H9 (cell line): ENCODE measurements around the gene IL1R2. TPM values are rescaled to one million over a fixed set of nuclear protein-coding genes. Genes with fewer than 3 reads are reported as not detected.

ENCODE experiments used
- DNase-seq: peaks from one replicate; pipeline ENCODE4 v3.0.0-alpha.2; 2017
- H2AFZ ChIP-seq: one replicate; pipeline ENCODE4 v1.6.1; 2013; ENCODE audit warnings: mild to moderate bottlenecking, low read length, control low read depth, moderate library complexity
- H2AK5ac ChIP-seq: 2 replicates; pipeline ENCODE4 v1.6.1; 2013; ENCODE audit warnings: low read length, control low read depth, mixed read lengths; ENCODE audit not compliant: insufficient read length
- H2BK120ac ChIP-seq: one replicate; pipeline ENCODE4 v1.6.1; 2013; ENCODE audit warnings: low read depth, mild to moderate bottlenecking, low read length, control low read depth, inconsistent platforms; ENCODE audit not compliant: poor library complexity, severe bottlenecking
- H2BK12ac ChIP-seq: 2 replicates; pipeline ENCODE4 v1.6.1; 2013; ENCODE audit warnings: low read length, control low read depth, mixed read lengths, low read depth; ENCODE audit not compliant: insufficient read length
- H2BK15ac ChIP-seq: 2 replicates; pipeline ENCODE4 v1.6.1; 2013; ENCODE audit warnings: low read depth, low read length, control low read depth
- H2BK20ac ChIP-seq: one replicate; pipeline ENCODE4 v1.6.1; 2013; ENCODE audit warnings: low read depth, mild to moderate bottlenecking, low read length, control low read depth, inconsistent platforms; ENCODE audit not compliant: poor library complexity, severe bottlenecking
- H2BK5ac ChIP-seq: 2 replicates; pipeline ENCODE4 v1.6.1; 2013; ENCODE audit warnings: low read length, control low read depth, mixed read lengths; ENCODE audit not compliant: insufficient read length
- H3K14ac ChIP-seq: 2 replicates; pipeline ENCODE4 v1.6.1; 2013; ENCODE audit warnings: low read length, control low read depth; ENCODE audit not compliant: insufficient read depth
- H3K18ac ChIP-seq: 2 replicates; pipeline ENCODE4 v1.6.1; 2013; ENCODE audit warnings: low read depth, mild to moderate bottlenecking, mixed read lengths, low read length, control low read depth; ENCODE audit not compliant: insufficient read length
- H3K23ac ChIP-seq: 2 replicates; pipeline ENCODE4 v1.6.1; 2013; ENCODE audit warnings: low read length, control low read depth, mixed read lengths, low read depth; ENCODE audit not compliant: insufficient read length
- H3K23me2 ChIP-seq: 2 replicates; pipeline ENCODE4 v1.6.1; 2013; ENCODE audit warnings: low read depth, mild to moderate bottlenecking, mixed read lengths, low read length, control low read depth; ENCODE audit not compliant: insufficient read length, poor library complexity, severe bottlenecking
- H3K27ac ChIP-seq: 2 replicates; pipeline ENCODE4 v1.5.1; 2013; ENCODE audit warnings: low read length, control low read depth, mixed read lengths, low read depth; ENCODE audit not compliant: insufficient read length
- H3K27me3 ChIP-seq: 2 replicates; pipeline ENCODE4 v1.6.1; 2013; ENCODE audit warnings: low read length, control low read depth, inconsistent platforms; ENCODE audit not compliant: insufficient read depth
- H3K4ac ChIP-seq: 2 replicates; pipeline ENCODE4 v1.6.1; 2013; ENCODE audit warnings: low read depth, mild to moderate bottlenecking, control low read depth, inconsistent platforms, low read length, moderate library complexity
- H3K4me1 ChIP-seq: 2 replicates; pipeline ENCODE4 v1.6.1; 2013; ENCODE audit warnings: low read length, control low read depth, inconsistent platforms; ENCODE audit not compliant: insufficient read depth
- H3K4me2 ChIP-seq: 2 replicates; pipeline ENCODE4 v1.6.1; 2013; ENCODE audit warnings: low read length, control low read depth, mixed read lengths; ENCODE audit not compliant: insufficient read length, insufficient read depth
- H3K56ac ChIP-seq: 2 replicates; pipeline ENCODE4 v1.6.1; 2013; ENCODE audit warnings: low read depth, mild to moderate bottlenecking, mixed read lengths, low read length, control low read depth; ENCODE audit not compliant: insufficient read length
- H3K79me1 ChIP-seq: 2 replicates; pipeline ENCODE4 v1.6.1; 2013; ENCODE audit warnings: low read depth, mild to moderate bottlenecking, moderate library complexity, low read length, control low read depth, inconsistent platforms; ENCODE audit not compliant: insufficient read depth, poor library complexity, severe bottlenecking
- H3K79me2 ChIP-seq: 2 replicates; pipeline ENCODE4 v1.6.1; 2013; ENCODE audit warnings: low read length, control low read depth, inconsistent platforms; ENCODE audit not compliant: insufficient read depth
- H3K9ac ChIP-seq: 2 replicates; pipeline ENCODE4 v1.6.1; 2013; ENCODE audit warnings: low read length, control low read depth, mixed read lengths; ENCODE audit not compliant: insufficient read length; ENCODE audit errors: extremely low read depth
- H3K9me3 ChIP-seq: one replicate; pipeline ENCODE4 v1.6.1; 2013; ENCODE audit warnings: low read depth, low read length, inconsistent platforms; ENCODE audit not compliant: control insufficient read depth
- H3T11ph ChIP-seq: one replicate; pipeline ENCODE4 v1.6.1; 2013; ENCODE audit warnings: mild to moderate bottlenecking, low read length, control low read depth, inconsistent platforms
- H4K20me1 ChIP-seq: one replicate; pipeline ENCODE4 v1.6.1; 2013; ENCODE audit not compliant: control insufficient read depth, insufficient read length, insufficient read depth
- H4K5ac ChIP-seq: 2 replicates; pipeline ENCODE4 v1.6.1; 2013; ENCODE audit warnings: low read depth, mild to moderate bottlenecking, mixed read lengths, low read length, control low read depth; ENCODE audit not compliant: insufficient read length
- H4K8ac ChIP-seq: replicated peaks from 2 replicates; pipeline ENCODE4 v1.6.1; 2013; ENCODE audit warnings: low read length, control low read depth, mixed read lengths, low read depth; ENCODE audit not compliant: insufficient read length
- H4K91ac ChIP-seq: 2 replicates; pipeline ENCODE4 v1.6.1; 2013; ENCODE audit warnings: low read depth, mild to moderate bottlenecking, moderate library complexity, mixed read lengths, low read length, control low read depth; ENCODE audit not compliant: insufficient read length
- H3K27ac Mint-ChIP-seq, 3 experiments: 2 replicates in 2 of 3; 3 replicates in 1 of 3; pipeline ENCODE4 v1.8.0; 2020 to 2021; ENCODE audit warnings: mixed read lengths in 3 of 3, mild to moderate bottlenecking in 1 of 3, moderate library complexity in 1 of 3
- H3K27me3 Mint-ChIP-seq: 2 replicates; pipeline ENCODE4 v1.8.0; 2021; ENCODE audit warnings: low read depth, mild to moderate bottlenecking, moderate library complexity, mixed read lengths
- H3K36me3 Mint-ChIP-seq, 3 experiments: 2 replicates in 2 of 3; 3 replicates in 1 of 3; pipeline ENCODE4 v1.8.0; 2020 to 2021; ENCODE audit warnings: low read depth in 3 of 3, mixed read lengths in 3 of 3; ENCODE audit not compliant: insufficient read depth in 1 of 3
- H3K4me1 Mint-ChIP-seq, 2 experiments: 2 replicates each; pipeline ENCODE4 v1.8.0; 2020; ENCODE audit warnings: mixed read lengths in 2 of 2
- H3K4me3 Mint-ChIP-seq, 2 experiments: 2 replicates in 1 of 2; 3 replicates in 1 of 2; pipeline ENCODE4 v1.8.0; 2020 to 2021; ENCODE audit warnings: mild to moderate bottlenecking in 2 of 2, mixed read lengths in 2 of 2, moderate library complexity in 1 of 2
- H3K9me3 Mint-ChIP-seq, 2 experiments: 2 replicates in 1 of 2; 3 replicates in 1 of 2; pipeline ENCODE4 v1.8.0; 2020; ENCODE audit warnings: mild to moderate bottlenecking in 2 of 2, mixed read lengths in 2 of 2, moderate library complexity in 1 of 2
- CTCF ChIP-seq: fragments of 200-600 bp; sonication (generic); conservative IDR thresholded peaks from 3 replicates; pipeline ENCODE4 v1.8.0; 2021; ENCODE audit warnings: antibody characterized with exemption, mild to moderate bottlenecking
- WGBS: extraction: QIAGEN DNeasy Blood & Tissue Kit; methylation state at CpG from one replicate; pipeline ENCODE4 v1.1.7; 2013; ENCODE audit warnings: missing lambda C conversion rate, low lambda C conversion rate, mixed read lengths; ENCODE audit not compliant: insufficient read length; ENCODE audit errors: extremely low coverage; 5-methylcytosine and 5-hydroxymethylcytosine counted together
- total RNA-seq: library from RNA; stranded (reverse); gene quantifications from 2 replicates; pipeline ENCODE4 v1.2.1, GENCODE V29; 2021

The IL1R2 gene
- total RNA-seq, 1 experiment from 2014 or later = not detected

GRCh38 chr2:102013206-102014040 lies 21.7 kb downstream of the IL1R2 start:
- no peak overlapping the region for H3K27ac Mint-ChIP-seq
- H2BK15ac ChIP-seq = no peak overlapping the region
- H3K79me1 ChIP-seq = no peaks in the 10 kb centered on the region
- no peak overlapping the region for H2BK120ac ChIP-seq
- H3K9ac ChIP-seq = no peak overlapping the region
- H4K8ac ChIP-seq = no peak overlapping the region
- no peak overlapping the region for H3K4me2 ChIP-seq
- H4K91ac ChIP-seq = no peak overlapping the region
- no peak overlapping the region for H3K23ac ChIP-seq
- H2AFZ ChIP-seq = no peak overlapping the region
- H3K56ac ChIP-seq = no peak overlapping the region
- H3K14ac ChIP-seq = no peak overlapping the region
- H3K23me2 ChIP-seq = no peaks in the 10 kb centered on the region
- H3K4me1 ChIP-seq = no peaks in the 10 kb centered on the region
- H3K27me3 ChIP-seq = no peaks in the 10 kb centered on the region
- peaks cover 0 to 2% of the 10 kb centered on the region in 2 experiments; a peak in 2 of 4 replicates for H3K4me1 Mint-ChIP-seq
- H4K20me1 ChIP-seq = no peaks in the 10 kb centered on the region
- no peak for DNase-seq
- no peaks in the 10 kb centered on the region for H3K9me3 ChIP-seq
- no peaks in the 10 kb centered on the region for H3K79me2 ChIP-seq
- 0 out of 5 replicates have a peak, but pooled peaks cover 0 to 2% of the 10 kb centered on the region in 2 experiments for H3K9me3 Mint-ChIP-seq
- H3K27ac ChIP-seq = no peak overlapping the region
- no peak overlapping the region for H2BK5ac ChIP-seq
- no peak overlapping the region for H3T11ph ChIP-seq
- no peak overlapping the region for H3K18ac ChIP-seq
- H3K36me3 Mint-ChIP-seq = no peaks in the 10 kb centered on the region
- no peak overlapping the region for H2AK5ac ChIP-seq
- H4K5ac ChIP-seq = no peak overlapping the region
- WGBS = no CpG with 5 or more reads among the region's 5 CpGs
- no peak for TF ChIP-seq CTCF
- H3K27me3 Mint-ChIP-seq = peaks cover 5% of the 10 kb centered on the region
- H2BK12ac ChIP-seq = no peak overlapping the region
- no peak overlapping the region for H3K4ac ChIP-seq
- H2BK20ac ChIP-seq = no peak overlapping the region
- H3K4me3 Mint-ChIP-seq = no peak overlapping the region
